Mesothelial cell of epicardium (in vitro differentiated cells): ENCODE results near the gene MXRA8. TPM values are rescaled to one million over a fixed set of nuclear protein-coding genes. Genes with fewer than 3 reads are reported as not detected.
"Not testable (repeated sequence)": the region's sequence is repeated elsewhere in the genome, so short reads cannot be mapped to it uniquely, and the experiment has no call there.

Experiments
- DNase-seq, 2 experiments: peaks; one replicate each; pipeline ENCODE4 v3.0.0; 2021; ENCODE audit warnings: low spot score in 2 of 2; ENCODE audit not compliant: unreplicated experiment in 2 of 2
- H3K27ac Mint-ChIP-seq: 2 replicates; pipeline ENCODE4 v1.8.0; 2021; ENCODE audit warnings: mixed read lengths
- H3K27me3 Mint-ChIP-seq: 2 replicates; pipeline ENCODE4 v1.8.0; 2021; ENCODE audit warnings: low read depth, mixed read lengths
- H3K36me3 Mint-ChIP-seq: 2 replicates; pipeline ENCODE4 v1.8.0; 2021; ENCODE audit warnings: mixed read lengths
- H3K4me1 Mint-ChIP-seq: 2 replicates; pipeline ENCODE4 v1.8.0; 2021; ENCODE audit warnings: mixed read lengths
- H3K4me3 Mint-ChIP-seq: 2 replicates; pipeline ENCODE4 v1.8.0; 2021; ENCODE audit warnings: mild to moderate bottlenecking, moderate library complexity, mixed read lengths
- H3K9me3 Mint-ChIP-seq: 2 replicates; pipeline ENCODE4 v1.8.0; 2021; ENCODE audit warnings: mixed read lengths
- total RNA-seq: library from RNA; stranded (reverse); gene quantifications from 3 replicates; pipeline ENCODE4 v1.2.1, GENCODE V29; 2021
- TF ChIP-seq, protein P1 (sequence below): fragments of 200-600 bp; sonication (generic); IDR thresholded peaks from one replicate; pipeline ENCODE4 v1.5.0; 2021; ENCODE audit warnings: antibody characterized with exemption; ENCODE audit not compliant: unreplicated experiment

MXRA8 gene
- total RNA-seq, 1 donor from 2014 or later, result 157 TPM

DNA sequence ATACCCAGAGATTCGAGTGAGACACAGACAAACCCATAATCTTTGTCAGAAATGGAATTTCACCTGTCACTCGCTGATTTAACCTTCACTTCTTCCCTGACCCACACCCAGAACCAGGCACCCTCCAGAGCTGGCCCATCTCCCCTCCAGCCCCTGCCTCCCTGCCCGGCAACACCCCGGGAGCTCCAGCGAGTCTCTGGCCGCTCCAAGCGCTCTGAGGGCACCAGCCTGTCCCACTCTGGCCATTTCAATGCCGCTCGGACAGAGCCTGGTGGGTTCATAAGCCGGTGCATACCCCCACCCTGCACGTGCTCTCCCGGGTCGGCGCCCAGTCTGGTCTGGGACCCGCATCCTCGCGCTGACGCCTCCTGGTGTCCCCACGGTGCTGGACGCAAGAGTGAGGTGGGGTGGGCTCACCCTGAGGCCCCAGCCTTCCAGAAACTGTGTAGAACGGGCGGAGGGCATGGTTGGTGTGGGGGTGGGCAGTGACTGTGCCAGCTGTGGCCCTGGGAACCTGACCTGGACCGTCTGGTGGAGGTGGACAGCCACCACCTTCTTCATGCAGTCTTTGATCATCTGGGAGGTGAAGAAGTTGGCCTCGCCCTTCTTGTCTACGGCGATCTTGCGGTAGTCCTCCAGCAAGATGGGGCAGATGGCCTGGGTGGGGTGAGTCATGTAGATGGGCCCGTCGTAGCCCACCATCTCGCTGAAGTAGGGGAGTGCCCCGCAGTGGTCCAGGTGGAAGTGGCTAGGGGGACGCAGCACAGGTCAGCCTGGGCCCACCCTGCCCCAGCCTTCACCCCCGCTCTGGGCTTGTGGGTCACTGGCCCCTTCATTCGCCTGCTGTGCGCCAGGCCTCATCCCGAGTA lies 39.3 kb downstream of the MXRA8 start:
- TF ChIP-seq, protein P1, sequence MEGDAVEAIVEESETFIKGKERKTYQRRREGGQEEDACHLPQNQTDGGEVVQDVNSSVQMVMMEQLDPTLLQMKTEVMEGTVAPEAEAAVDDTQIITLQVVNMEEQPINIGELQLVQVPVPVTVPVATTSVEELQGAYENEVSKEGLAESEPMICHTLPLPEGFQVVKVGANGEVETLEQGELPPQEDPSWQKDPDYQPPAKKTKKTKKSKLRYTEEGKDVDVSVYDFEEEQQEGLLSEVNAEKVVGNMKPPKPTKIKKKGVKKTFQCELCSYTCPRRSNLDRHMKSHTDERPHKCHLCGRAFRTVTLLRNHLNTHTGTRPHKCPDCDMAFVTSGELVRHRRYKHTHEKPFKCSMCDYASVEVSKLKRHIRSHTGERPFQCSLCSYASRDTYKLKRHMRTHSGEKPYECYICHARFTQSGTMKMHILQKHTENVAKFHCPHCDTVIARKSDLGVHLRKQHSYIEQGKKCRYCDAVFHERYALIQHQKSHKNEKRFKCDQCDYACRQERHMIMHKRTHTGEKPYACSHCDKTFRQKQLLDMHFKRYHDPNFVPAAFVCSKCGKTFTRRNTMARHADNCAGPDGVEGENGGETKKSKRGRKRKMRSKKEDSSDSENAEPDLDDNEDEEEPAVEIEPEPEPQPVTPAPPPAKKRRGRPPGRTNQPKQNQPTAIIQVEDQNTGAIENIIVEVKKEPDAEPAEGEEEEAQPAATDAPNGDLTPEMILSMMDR, result no peak
- H3K36me3 Mint-ChIP-seq, result peaks cover 4% of the 10 kb centered on the region
- H3K27me3 Mint-ChIP-seq, result no peaks in the 10 kb centered on the region
- H3K27ac Mint-ChIP-seq, result peak overlapping the region; percentile 50
- no peak overlapping the region for H3K4me3 Mint-ChIP-seq
- H3K4me1 Mint-ChIP-seq, result peaks cover 18% of the 10 kb centered on the region
- H3K9me3 Mint-ChIP-seq, result no peaks in the 10 kb centered on the region
- DNase-seq, result no peak

DNA sequence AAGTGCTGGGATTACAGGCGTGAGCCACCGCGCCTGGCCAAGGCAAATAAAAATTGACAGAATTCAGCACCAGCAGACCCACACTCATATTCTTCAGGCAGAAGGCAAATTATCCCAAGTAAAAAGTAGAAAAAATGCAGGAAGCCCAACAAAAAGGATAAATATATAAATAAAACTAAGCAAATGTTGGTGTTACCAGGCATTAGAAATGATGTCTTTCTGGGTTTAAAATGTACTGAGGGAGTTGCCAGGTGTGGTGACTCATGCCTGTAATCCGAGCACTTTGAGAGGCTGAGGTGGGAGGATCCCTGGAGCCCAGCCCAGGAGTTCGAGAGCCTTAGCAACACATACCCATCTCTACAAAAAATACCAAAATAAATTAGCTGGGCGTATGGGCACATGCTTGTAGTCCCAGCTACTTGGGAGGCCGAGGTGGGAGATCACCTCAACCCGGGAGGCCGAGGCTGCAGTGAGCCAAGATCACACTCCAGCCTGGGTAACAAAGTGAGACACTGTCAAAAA lies 40.2 kb downstream of the MXRA8 start:
- H3K4me3 Mint-ChIP-seq, result no peak overlapping the region
- peaks cover 13% of the 10 kb centered on the region for H3K4me1 Mint-ChIP-seq
- H3K36me3 Mint-ChIP-seq, result peaks cover 7% of the 10 kb centered on the region
- H3K9me3 Mint-ChIP-seq, result no peaks in the 10 kb centered on the region
- TF ChIP-seq, protein P1, result no peak
- no peak for DNase-seq
- H3K27me3 Mint-ChIP-seq, result no peaks in the 10 kb centered on the region
- H3K27ac Mint-ChIP-seq, result peak overlapping the region; percentile 61

DNA sequence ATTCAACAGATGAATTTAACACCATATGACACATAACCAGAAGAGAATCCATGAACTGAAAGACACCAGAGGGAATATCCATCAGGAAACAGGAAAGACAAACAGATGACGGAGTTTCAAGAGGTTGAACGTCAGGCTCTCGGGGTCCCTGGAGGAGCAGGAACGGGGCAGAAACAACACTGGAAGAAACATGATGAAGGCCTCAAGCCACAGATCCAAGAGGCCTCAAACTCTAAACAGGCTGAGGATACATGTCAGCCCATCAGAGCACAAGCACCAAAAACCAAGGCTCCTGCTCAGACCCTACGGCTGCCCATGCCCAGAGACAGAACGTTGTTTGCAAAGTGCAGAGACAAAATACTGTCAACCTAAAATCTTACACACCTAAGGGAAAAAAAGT lies 40.9 kb downstream of the MXRA8 start:
- TF ChIP-seq, protein P1, result no peak
- H3K4me3 Mint-ChIP-seq, result no peak overlapping the region
- peaks cover 10% of the 10 kb centered on the region for H3K4me1 Mint-ChIP-seq
- no peak for DNase-seq
- peak overlapping the region; percentile 5 for H3K27ac Mint-ChIP-seq
- no peaks in the 10 kb centered on the region for H3K27me3 Mint-ChIP-seq
- peaks cover 7% of the 10 kb centered on the region for H3K36me3 Mint-ChIP-seq
- no peaks in the 10 kb centered on the region for H3K9me3 Mint-ChIP-seq

DNA sequence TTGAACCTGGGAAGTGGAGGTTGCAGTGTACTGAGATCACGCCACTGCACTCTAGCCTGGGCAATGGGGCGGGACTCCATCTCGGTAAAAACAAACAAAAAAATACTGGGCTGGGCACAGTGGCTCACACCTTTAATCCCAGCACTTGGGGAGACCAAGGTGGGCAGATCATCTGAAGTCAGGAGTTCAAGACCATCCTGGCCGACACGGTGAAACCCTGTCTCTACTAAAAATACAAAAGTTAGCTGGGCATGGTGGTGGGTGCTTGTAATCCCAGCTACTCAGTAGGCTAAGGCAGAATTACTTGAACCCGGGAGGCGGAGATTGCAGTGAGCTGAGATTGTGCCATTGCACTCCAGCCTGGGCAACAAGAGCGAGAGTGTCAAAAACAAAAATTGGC lies 42.2 kb downstream of the MXRA8 start:
- H3K27ac Mint-ChIP-seq, H3K4me3 Mint-ChIP-seq, H3K36me3 Mint-ChIP-seq, DNase-seq, H3K27me3 Mint-ChIP-seq, H3K9me3 Mint-ChIP-seq, H3K4me1 Mint-ChIP-seq: not testable (repeated sequence)

DNA sequence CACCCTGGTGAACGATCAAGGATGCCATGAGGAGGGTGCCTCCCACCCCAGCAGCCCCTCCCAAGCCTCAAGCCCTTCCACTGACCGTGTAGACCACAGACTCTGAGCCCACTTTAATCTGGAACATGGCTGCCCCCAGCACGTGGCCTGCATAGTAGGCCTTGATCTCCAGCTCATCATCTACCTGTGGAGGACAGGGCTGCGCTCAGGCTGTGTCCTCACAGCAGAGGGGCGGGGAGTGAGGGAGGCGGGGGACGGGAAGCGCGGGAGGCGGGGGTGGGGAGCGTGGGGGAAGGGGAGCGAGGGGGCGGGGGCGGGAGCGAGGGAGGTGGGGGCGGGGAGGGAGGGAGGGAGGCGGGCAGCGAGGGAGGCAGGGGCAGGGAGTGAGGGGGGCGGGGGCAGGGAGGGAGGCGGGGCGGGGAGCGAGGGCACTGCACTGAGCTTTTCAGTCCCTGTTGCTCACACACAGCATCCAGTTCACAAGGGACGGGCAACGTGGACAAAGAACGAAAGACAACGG lies 42.9 kb downstream of the MXRA8 start:
- Mint-ChIP-seq H3K27ac (peak overlapping the region; percentile 30), H3K4me3 (no peak overlapping the region), H3K27me3 (no peaks in the 10 kb centered on the region), H3K9me3 (no peaks in the 10 kb centered on the region), H3K36me3 (peaks cover 7% of the 10 kb centered on the region), H3K4me1 (peaks cover 7% of the 10 kb centered on the region)
- TF ChIP-seq, protein P1, result no peak
- DNase-seq, result no peak

DNA sequence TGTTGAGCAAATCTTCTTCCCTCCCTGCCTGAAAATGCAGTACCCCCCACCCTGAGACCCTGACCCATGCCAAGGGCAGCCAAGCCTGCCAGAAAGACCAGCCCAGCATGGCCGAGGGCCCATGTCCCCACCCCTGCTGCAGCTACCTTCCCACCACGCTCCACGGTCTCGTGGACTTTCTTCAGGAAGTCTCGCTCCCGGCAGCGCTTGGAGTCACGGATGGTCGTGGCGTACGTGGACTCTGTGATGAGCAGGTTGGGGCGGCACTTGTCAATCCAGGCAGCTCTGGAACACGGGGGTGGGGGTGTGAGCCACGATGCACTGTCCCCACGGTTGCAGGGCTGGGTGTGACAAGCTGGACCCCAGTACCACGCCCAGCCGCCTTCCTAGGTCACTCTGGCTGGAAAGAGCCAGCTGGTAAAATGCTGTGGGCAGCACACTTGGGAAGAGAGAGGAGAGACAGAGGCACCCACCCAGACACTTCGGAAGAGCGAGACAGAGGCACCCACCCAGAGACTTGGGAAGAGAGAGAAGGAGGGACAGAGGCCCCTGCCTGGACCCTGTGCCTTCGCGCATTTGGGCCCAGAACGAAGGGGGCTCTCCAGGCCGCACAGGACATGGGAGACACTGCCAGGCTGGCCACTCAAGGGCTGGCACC lies 43.5 kb downstream of the MXRA8 start:
- no peak for DNase-seq
- TF ChIP-seq, protein P1, result no peak
- H3K27ac Mint-ChIP-seq, result no peak overlapping the region
- no peaks in the 10 kb centered on the region for H3K9me3 Mint-ChIP-seq
- H3K4me3 Mint-ChIP-seq, result no peak overlapping the region
- H3K27me3 Mint-ChIP-seq, result no peaks in the 10 kb centered on the region
- H3K36me3 Mint-ChIP-seq, result peaks cover 7% of the 10 kb centered on the region
- peaks cover 7% of the 10 kb centered on the region for H3K4me1 Mint-ChIP-seq
